ENCODE measurements around the gene DCBLD2. TPM values are rescaled to one million over a fixed set of nuclear protein-coding genes. Genes with fewer than 3 reads are reported as not detected.
"Not testable (repeated sequence)": the region's sequence is repeated elsewhere in the genome, so short reads cannot be mapped to it uniquely, and the experiment has no call there.

The DCBLD2 gene
- total RNA-seq, 2 experiments from 2014 or later: 0.83 to 1.4 TPM

DNA sequence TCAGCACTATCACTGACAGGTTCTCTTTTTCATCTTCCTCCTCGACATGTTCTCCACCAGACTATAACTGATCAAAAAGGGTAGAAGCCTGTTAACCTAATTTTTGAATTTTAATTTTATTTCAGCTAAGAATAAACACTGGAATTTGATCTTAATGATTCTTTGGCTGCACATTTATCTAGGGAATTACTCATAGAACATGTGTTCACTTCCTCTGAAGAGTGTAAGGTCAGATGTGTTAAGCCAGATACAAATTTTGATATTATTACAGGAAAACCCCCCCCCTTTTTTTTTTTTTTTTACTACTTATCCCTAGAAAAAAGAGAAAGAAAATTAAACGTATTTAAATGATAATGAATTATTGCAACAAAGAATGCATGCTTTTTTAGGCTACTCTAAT, 15.0 kb downstream of the DCBLD2 start:
- Mint-ChIP-seq H3K27me3 (peaks cover 3% of the 10 kb centered on the region), H3K4me1 (no peaks in the 10 kb centered on the region), H3K36me3 (ENCODE audit: low read depth) (no peaks in the 10 kb centered on the region), H3K9me3 (peaks cover 2% of the 10 kb centered on the region), H3K4me3 (no peak overlapping the region), H3K27ac (no peak overlapping the region)
- ChIA-PET POLR2A (no interaction called here), CTCF (no interaction called here)
- no peak for DNase-seq

DNA sequence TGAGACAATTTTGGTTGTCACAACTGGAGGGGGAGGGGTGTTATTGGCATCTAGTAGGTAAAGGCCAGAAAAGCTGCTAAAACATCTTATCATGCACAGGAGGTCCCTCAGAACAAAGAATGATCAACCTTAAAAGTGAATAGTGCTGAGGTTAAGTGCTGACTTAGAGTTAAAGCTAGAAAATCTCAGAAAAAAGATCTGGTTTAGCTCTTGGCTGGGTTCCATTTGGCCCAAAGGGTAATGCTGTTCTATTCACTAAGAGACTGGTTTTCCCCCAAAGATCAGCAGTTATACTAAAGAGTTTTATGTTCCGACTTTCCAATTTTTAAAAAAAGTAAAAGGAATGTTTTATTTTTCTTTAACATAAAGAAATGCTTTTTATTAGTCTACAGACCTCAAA, 15.6 kb downstream of the DCBLD2 start:
- Mint-ChIP-seq H3K9me3 (peaks cover 2% of the 10 kb centered on the region), H3K4me3 (no peak overlapping the region), H3K27me3 (peaks cover 3% of the 10 kb centered on the region), H3K4me1 (no peaks in the 10 kb centered on the region), H3K27ac (no peak overlapping the region), H3K36me3 (ENCODE audit: low read depth) (no peaks in the 10 kb centered on the region)
- CTCF ChIA-PET: no interaction called here
- POLR2A ChIA-PET: no interaction called here
- DNase-seq: no peak

DNA sequence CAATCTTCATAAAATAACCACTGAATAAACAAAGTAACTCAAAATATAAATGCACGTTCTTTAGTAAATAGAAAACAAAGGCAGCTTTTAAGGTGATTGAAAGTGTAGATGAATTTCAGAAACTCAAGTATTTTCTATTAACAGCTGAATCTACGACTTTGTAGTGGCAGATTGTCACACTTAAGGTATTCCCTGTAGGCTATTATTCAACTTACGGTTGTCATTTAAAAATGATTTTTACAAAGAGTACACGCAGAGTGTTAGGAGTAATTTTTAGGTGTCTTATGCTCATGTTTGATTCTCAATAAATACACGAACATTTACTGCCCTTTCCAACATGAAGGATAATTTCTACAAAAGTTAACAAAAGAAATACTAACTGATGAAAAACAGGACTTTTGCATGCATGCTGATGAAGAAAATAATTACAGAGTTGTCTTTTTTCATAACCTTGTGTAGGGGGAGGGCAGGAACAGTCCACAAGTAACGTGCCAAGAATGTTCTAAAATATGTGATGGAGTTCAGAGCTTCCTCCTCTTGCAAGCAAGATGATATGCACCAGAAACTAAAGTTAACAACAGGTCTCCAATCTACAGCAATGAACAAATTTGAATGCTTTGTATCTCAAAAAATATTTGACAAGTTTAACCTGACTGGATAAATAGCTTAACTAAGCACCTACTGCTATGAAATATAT, 16.7 kb downstream of the DCBLD2 start:
- Mint-ChIP-seq H3K27me3 (peaks cover 3% of the 10 kb centered on the region), H3K4me3 (no peak overlapping the region), H3K4me1 (no peaks in the 10 kb centered on the region), H3K27ac (no peak overlapping the region), H3K9me3 (peaks cover 2% of the 10 kb centered on the region), H3K36me3 (ENCODE audit: low read depth) (no peaks in the 10 kb centered on the region)
- POLR2A ChIA-PET: no interaction called here
- CTCF ChIA-PET: no interaction called here
- DNase-seq: no peak

DNA sequence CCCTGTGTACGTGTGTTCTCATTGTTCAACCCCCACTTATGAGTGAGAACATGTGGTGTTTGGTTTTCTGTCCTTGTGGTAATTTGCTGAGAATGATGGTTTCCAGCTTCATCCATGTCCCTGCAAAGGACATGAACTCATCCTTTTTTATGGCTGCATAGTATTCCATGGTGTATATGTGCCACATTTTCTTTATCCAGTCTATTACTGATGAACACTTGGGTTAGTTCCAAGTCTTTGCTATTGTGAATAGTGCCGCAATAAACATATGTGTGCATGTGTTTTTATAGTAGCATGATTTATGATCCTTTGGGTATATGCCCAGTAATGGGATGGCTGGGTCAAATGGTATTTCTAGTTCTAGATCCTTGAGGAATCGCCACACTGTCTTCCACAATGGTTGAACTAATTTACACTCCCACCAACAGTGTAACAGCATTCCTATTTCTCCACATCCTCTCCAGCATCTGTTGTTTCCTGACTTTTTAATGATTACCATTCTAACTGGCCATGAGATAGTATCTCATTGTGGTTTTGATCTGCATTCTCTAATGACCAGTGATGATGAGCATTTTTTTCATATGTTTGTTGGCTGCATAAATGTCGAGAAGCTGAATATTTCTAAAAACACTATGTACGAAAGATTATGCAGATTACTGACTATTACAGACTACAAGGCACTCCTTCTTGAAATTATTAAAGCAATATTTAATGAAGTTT, 18.7 kb downstream of the DCBLD2 start:
- H3K4me1 Mint-ChIP-seq; CTCF ChIA-PET; H3K27me3 Mint-ChIP-seq; H3K9me3 Mint-ChIP-seq; POLR2A ChIA-PET; H3K27ac Mint-ChIP-seq; DNase-seq; H3K36me3 Mint-ChIP-seq (ENCODE audit: low read depth); H3K4me3 Mint-ChIP-seq: not testable (repeated sequence)

DNA sequence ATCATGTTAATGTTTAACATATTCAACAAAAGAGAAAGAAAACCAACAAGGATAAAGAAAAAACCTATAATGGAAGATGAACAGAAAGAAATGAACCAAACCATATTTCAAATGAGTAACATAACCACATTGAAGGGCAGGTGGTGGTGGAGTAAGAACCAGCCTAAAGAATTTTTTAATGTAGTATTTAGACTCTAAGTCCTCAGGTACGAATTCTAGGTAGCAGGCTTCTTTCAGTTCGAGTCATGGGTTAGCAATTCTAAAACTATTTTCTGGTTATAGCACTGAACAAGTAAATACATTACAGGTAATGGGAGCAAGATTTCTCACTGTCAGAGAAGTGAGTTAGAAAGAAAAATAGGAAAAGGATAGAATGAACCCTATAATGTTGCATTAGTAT, 24.4 kb downstream of the DCBLD2 start:
- CTCF ChIA-PET: no interaction called here

DNA sequence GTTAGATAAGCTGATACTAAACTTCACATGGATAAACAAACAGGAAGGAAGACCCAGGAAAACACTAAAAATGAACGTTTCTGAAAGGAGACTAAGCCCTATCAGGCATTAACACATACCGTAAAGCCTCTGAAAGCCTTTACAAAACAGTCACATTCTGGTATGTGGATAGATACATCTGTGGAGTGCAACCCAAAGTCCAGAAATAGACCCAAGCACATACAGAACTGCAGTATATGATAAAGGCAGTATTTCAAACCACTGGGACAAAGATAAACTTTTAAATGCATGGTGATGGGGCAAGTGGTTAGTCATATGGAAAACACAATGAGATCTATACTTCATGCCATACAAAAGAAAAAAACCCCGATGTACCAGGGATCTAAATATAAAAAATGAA, 26.0 kb downstream of the DCBLD2 start:
- POLR2A ChIA-PET: no interaction called here
- no peaks in the 10 kb centered on the region for H3K36me3 Mint-ChIP-seq (ENCODE audit: low read depth)
- no peak for DNase-seq
- CTCF ChIA-PET: no interaction called here
- no peak overlapping the region for H3K27ac Mint-ChIP-seq
- H3K4me3 Mint-ChIP-seq: no peak overlapping the region
- H3K4me1 Mint-ChIP-seq: no peaks in the 10 kb centered on the region
- H3K27me3 Mint-ChIP-seq: no peaks in the 10 kb centered on the region
- no peaks in the 10 kb centered on the region for H3K9me3 Mint-ChIP-seq

More for the DNA sequence above, 24.4 kb downstream of the DCBLD2 start:
- Mint-ChIP-seq H3K4me1 (no peaks in the 10 kb centered on the region), H3K9me3 (no peaks in the 10 kb centered on the region), H3K27ac (no peak overlapping the region), H3K27me3 (no peaks in the 10 kb centered on the region), H3K36me3 (ENCODE audit: low read depth) (no peaks in the 10 kb centered on the region), H3K4me3 (no peak overlapping the region)
- DNase-seq: no peak
- POLR2A ChIA-PET: no interaction called here

DNA sequence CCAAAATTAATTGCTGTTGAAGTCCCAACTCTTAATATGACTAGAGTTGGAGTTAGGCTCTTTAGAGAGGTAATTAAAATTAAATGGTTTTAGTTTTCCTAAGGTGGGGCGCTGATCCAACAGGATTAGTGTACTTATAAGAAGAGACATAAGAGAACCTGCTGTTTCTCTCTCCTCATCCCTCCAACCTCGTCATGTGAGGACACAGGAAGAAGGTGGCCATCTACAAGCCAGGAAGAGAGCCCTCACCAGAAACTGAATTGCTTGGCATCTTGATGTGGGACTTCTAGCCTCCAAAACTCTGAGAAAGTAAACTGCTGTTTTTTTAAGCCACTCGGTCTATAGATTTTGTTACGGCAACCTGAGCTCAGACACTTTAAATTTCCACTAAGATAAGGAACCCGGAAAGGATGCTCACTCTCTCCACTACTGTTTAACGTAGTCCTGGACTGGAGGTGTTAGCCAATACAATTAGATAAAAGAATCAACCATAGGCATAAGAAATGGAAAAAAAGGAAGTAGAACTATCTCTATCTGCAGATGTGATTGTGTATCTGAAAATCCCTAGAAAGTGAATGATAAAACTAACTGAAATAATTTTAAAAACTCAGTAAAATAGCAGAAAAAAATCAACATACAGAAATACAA, 26.8 kb downstream of the DCBLD2 start:
- H3K4me1 Mint-ChIP-seq: no peaks in the 10 kb centered on the region
- no peak overlapping the region for H3K4me3 Mint-ChIP-seq
- H3K36me3 Mint-ChIP-seq (ENCODE audit: low read depth): no peaks in the 10 kb centered on the region
- ChIA-PET POLR2A (no interaction called here), CTCF (no interaction called here)
- no peaks in the 10 kb centered on the region for H3K9me3 Mint-ChIP-seq
- H3K27ac Mint-ChIP-seq: no peak overlapping the region
- DNase-seq: no peak
- H3K27me3 Mint-ChIP-seq: no peaks in the 10 kb centered on the region

DNA sequence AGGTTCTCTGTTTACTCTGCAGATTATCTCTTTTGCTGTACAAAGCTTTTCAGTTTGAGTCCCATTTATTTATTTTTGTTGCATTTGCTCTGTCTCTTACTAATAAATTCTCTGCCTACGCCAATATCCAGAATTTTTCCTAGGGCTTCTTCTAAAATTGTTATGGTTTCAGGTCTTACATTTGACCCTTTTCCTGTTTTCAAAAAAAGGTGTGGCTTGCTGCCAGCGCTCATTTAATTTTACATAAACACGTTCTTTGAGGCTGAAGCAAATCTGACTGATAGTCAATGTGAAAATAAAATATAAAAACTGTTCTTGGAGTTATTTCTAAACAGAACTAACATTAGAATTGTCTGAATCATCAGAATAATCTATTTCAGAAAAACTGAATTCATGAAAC, 32.1 kb downstream of the DCBLD2 start:
- Mint-ChIP-seq H3K27ac (no peak overlapping the region), H3K9me3 (peaks cover 1% of the 10 kb centered on the region), H3K4me3 (no peak overlapping the region), H3K27me3 (no peaks in the 10 kb centered on the region), H3K4me1 (no peaks in the 10 kb centered on the region), H3K36me3 (ENCODE audit: low read depth) (no peaks in the 10 kb centered on the region)
- ChIA-PET POLR2A (no interaction called here), CTCF (no interaction called here)
- no peak for DNase-seq

DNA sequence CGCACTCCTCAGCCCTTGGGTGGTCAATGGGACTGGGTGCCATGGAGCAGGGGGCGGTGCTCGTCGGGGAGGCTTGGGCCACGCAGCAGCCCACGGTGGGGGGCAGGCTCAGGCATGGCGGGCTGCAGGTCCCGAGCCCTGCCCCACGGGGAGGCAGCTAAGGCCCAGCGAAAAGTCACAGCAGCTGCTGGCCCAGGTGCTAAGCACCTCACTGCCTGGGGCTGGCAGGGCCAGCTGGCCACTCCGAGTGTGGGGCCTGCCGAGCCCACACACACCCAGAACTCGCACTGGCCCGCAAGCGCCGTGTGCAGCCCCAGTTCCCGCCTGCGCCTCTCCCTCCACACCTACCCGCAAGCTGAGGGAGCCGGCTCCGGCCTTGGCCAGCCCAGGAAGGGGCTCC, 43.5 kb downstream of the DCBLD2 start:
- H3K27ac Mint-ChIP-seq; CTCF ChIA-PET; DNase-seq; H3K27me3 Mint-ChIP-seq; H3K9me3 Mint-ChIP-seq; POLR2A ChIA-PET; H3K4me1 Mint-ChIP-seq; H3K36me3 Mint-ChIP-seq (ENCODE audit: low read depth); H3K4me3 Mint-ChIP-seq: not testable (repeated sequence)

DNA sequence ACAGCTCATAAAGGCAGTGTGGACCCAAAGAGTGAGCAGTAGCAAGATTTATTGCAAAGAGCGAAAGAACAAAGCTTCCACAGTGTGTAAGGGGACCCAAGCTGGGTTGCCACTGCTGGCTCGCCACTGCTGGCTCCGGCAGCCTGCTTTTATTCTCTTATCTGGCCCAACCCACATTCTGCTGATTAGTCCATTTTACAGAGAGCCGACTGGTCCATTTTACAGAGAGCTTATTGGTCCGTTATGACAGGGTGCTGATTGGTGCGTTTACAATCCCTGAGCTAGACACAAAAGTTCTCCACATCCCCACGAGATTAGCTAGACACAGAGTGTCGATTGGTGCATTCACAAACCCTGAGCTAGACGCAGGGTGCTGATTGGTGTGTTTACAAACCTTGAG, 44.2 kb downstream of the DCBLD2 start:
- H3K27me3 Mint-ChIP-seq; DNase-seq; CTCF ChIA-PET; H3K4me3 Mint-ChIP-seq; H3K4me1 Mint-ChIP-seq; H3K36me3 Mint-ChIP-seq (ENCODE audit: low read depth); H3K9me3 Mint-ChIP-seq; POLR2A ChIA-PET; H3K27ac Mint-ChIP-seq: not testable (repeated sequence)

DNA sequence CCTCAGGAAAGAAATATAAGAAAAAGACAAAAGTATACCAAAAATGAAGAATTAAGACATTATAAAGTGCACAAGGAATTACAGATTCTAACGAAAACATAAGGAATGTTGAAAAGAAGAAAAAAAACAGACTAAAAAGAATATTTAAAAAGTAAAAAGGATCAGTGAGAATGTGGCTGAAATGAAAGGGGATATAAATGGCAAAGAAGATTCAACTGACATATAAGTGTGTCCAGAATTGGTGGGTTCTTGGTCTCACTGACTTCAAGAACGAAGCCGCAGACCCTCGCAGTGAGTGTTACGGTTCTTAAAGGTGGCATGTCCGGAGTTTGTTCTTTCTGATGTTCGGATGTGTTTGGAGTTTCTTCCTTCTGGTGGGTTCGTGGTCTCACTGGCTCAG, 44.8 kb downstream of the DCBLD2 start:
- H3K27me3 Mint-ChIP-seq: no peaks in the 10 kb centered on the region
- H3K27ac Mint-ChIP-seq: no peak overlapping the region
- no peak overlapping the region for H3K4me3 Mint-ChIP-seq
- POLR2A ChIA-PET: no interaction called here
- H3K4me1 Mint-ChIP-seq: no peaks in the 10 kb centered on the region
- no peaks in the 10 kb centered on the region for H3K36me3 Mint-ChIP-seq (ENCODE audit: low read depth)
- no peak for DNase-seq
- no peaks in the 10 kb centered on the region for H3K9me3 Mint-ChIP-seq
- CTCF ChIA-PET: no interaction called here

DNA sequence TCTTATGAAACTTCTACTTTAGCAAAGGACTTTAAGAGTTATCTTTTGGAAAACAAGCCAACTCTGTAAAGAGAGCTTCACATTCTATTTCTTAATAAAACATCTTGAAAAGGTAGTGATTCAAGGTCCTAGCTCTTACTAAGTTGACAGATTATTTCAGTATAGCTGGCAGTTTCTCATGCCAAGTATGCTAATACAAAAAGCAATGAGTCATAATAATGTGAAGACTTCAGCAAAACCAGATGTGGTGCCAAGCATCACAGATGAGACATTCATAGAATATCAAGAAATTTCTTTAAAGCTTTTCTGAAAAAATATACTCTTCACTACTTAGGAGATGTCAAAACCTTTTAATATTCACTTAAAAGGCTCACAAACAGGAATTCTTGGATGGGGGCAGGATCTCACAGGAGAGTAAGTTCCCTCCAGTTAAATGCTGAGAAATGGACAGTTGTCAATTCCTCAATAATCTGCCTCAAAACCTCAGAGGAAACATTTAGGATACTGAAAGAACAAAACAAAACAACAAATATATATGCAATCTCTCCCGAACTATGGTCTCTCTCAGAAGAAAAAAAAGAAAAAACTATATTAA, 45.6 kb downstream of the DCBLD2 start:
- Mint-ChIP-seq H3K9me3 (no peaks in the 10 kb centered on the region), H3K4me1 (no peaks in the 10 kb centered on the region), H3K36me3 (ENCODE audit: low read depth) (no peaks in the 10 kb centered on the region), H3K27me3 (no peaks in the 10 kb centered on the region), H3K27ac (no peak overlapping the region), H3K4me3 (no peak overlapping the region)
- CTCF ChIA-PET: no interaction called here
- POLR2A ChIA-PET: no interaction called here
- DNase-seq: no peak

DNA sequence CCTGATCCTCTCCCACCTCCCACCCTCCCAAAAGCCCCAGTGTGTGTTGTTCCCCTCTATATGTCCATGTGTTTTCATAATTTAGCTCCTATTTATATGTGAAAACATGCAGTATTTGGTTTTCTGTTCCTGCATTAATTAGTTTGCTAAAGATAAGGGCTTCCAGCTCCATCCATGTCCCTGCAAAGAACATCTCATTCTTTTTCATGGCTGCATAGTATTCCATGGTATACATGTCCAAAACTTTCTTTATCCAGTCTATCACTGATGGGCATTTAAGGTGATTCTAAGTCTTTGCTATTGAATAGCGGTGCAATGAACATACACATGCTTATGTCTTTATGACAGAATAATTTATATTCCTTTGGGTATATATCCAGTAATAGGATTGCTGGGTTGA, 53.4 kb downstream of the DCBLD2 start:
- H3K4me1 Mint-ChIP-seq: no peaks in the 10 kb centered on the region

DNA sequence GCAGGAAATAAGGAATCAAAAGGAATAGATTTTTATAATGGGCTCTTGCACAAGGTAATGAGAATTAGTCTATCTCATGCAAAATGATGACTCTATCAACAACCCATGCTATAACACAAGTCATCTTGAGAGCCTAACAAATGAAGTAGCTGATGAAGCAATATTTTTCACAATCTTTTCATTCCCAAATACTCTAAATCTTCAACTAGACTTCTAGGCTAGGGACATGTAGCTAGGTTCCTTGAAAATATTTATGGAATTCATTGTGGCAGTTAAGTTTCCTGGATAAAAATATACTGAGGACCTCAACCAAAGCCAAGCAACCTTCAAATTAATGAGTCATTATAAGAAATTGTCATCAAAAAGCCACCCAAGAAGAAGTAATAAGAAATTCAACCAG, 55.4 kb downstream of the DCBLD2 start:
- Mint-ChIP-seq H3K27me3 (no peaks in the 10 kb centered on the region), H3K27ac (no peak overlapping the region), H3K4me1 (no peaks in the 10 kb centered on the region), H3K9me3 (no peaks in the 10 kb centered on the region), H3K36me3 (ENCODE audit: low read depth) (no peaks in the 10 kb centered on the region), H3K4me3 (no peak overlapping the region)
- no peak for DNase-seq
- ChIA-PET CTCF (no interaction called here), POLR2A (no interaction called here)

More for the DNA sequence above, 53.4 kb downstream of the DCBLD2 start:
- H3K27me3 Mint-ChIP-seq: no peaks in the 10 kb centered on the region
- no peaks in the 10 kb centered on the region for H3K9me3 Mint-ChIP-seq
- H3K27ac Mint-ChIP-seq: no peak overlapping the region
- ChIA-PET POLR2A (no interaction called here), CTCF (no interaction called here)
- no peaks in the 10 kb centered on the region for H3K36me3 Mint-ChIP-seq (ENCODE audit: low read depth)
- DNase-seq: no peak
- no peak overlapping the region for H3K4me3 Mint-ChIP-seq

Measured in activated CD4-positive, alpha-beta memory T cell treated with anti-CD3 and anti-CD28 coated beads, Interleukin-2, amount 10 ng/mL, durations not matched to agents 7 days and 5 days (primary cell).